Stimulated activated naive B cell treated with anti-CD40 and anti-IgM and Interleukin-4, amounts not matched to agents 10 μg/mL and 1 μg/mL and 100 μg/mL, for 72 hours (primary cell): ENCODE data around the gene PSD2.
"Not testable (repeated sequence)": the region's sequence is repeated elsewhere in the genome, so short reads cannot be mapped to it uniquely, and the experiment has no call there.

Source experiments
- ATAC-seq, 2 donors: fragments of 150-1000 bp; cut with Tn5 transposase; replicated peaks; 2 replicates each; pipeline ENCODE4 v1.10.0; 2021; ENCODE audit warnings: moderate library complexity in 1 of 2
- DNase-seq: peaks from one replicate; pipeline ENCODE4 v3.0.0; 2021
- H3K27ac Mint-ChIP-seq: one replicate; pipeline ENCODE4 v1.8.0; 2022; ENCODE audit warnings: mild to moderate bottlenecking, mixed read lengths
- H3K27me3 Mint-ChIP-seq, 2 donors: one replicate each; pipeline ENCODE4 v1.8.0; 2022; ENCODE audit warnings: mixed read lengths in 2 of 2
- H3K36me3 Mint-ChIP-seq, 2 donors: one replicate each; pipeline ENCODE4 v1.8.0; 2022; ENCODE audit warnings: mixed read lengths in 2 of 2, mild to moderate bottlenecking in 1 of 2
- H3K4me1 Mint-ChIP-seq, 2 donors: one replicate each; pipeline ENCODE4 v1.8.0; 2022; ENCODE audit warnings: mixed read lengths in 2 of 2, mild to moderate bottlenecking in 1 of 2
- H3K4me3 Mint-ChIP-seq, 2 donors: one replicate each; pipeline ENCODE4 v1.8.0; 2022; ENCODE audit warnings: mild to moderate bottlenecking in 2 of 2, mixed read lengths in 2 of 2, moderate library complexity in 1 of 2
- H3K9me3 Mint-ChIP-seq, 2 donors: one replicate each; pipeline ENCODE4 v1.8.0; 2022; ENCODE audit warnings: mixed read lengths in 2 of 2, mild to moderate bottlenecking in 1 of 2

PSD2 gene

DNA sequence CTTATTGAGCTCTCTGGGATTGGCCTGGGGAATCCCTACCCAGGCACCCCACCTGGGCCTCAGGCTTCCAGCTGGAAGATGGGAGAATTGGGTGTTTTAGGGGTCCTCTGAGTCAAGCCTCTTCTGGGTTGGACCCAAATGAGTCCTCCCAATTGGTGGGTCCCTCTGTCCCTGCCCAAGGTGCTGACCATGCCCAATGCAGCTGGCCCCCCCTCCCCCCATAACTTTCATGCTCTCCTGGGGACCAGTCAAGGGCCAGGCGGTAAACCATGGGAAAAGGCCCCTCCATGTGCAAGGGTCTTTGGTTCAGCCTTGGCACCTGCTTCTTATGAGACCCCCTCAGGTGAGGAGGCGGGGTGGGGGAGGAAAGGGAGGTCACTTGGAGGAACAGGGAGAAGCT is 3.4 kb upstream of the PSD2 start:
- DNase-seq: no peak

GRCh38 chr5:139792655-139793054 is 3.0 kb upstream of the PSD2 start:
- H3K4me3 Mint-ChIP-seq, ATAC-seq, H3K9me3 Mint-ChIP-seq, H3K36me3 Mint-ChIP-seq, DNase-seq, H3K27ac Mint-ChIP-seq: not testable (repeated sequence)
- peaks cover 40 to 64% of the 10 kb centered on the region in 2 donors for H3K27me3 Mint-ChIP-seq
- H3K4me1 Mint-ChIP-seq: peaks cover 5 to 15% of the 10 kb centered on the region in 2 donors

More for the DNA sequence above, 3.4 kb upstream of the PSD2 start:
- Mint-ChIP-seq H3K27me3 (peaks cover 36 to 59% of the 10 kb centered on the region in 2 donors), H3K27ac (no peak overlapping the region), H3K36me3 (no peaks in the 10 kb centered on the region), H3K4me1 (peaks cover 5 to 18% of the 10 kb centered on the region in 2 donors), H3K9me3 (no peaks in the 10 kb centered on the region), H3K4me3 (no peak overlapping the region)
- no peak for ATAC-seq

GRCh38 chr5:139794067-139794846 is 1.4 kb upstream of the PSD2 start:
- no peaks in the 10 kb centered on the region for H3K36me3 Mint-ChIP-seq
- H3K4me3 Mint-ChIP-seq: no peak overlapping the region
- no peak for ATAC-seq
- H3K9me3 Mint-ChIP-seq: no peaks in the 10 kb centered on the region
- H3K4me1 Mint-ChIP-seq: peaks cover 5 to 11% of the 10 kb centered on the region in 2 donors
- H3K27ac Mint-ChIP-seq: no peak overlapping the region
- DNase-seq: no peak
- H3K27me3 Mint-ChIP-seq: peaks cover 52 to 74% of the 10 kb centered on the region in 2 donors

- H3K27me3 Mint-ChIP-seq: peaks cover 71 to 89% of the 10 kb centered on the region in 2 donors
- peaks cover 5 to 11% of the 10 kb centered on the region in 2 donors for H3K4me1 Mint-ChIP-seq
- DNase-seq: no peak
- H3K36me3 Mint-ChIP-seq: no peaks in the 10 kb centered on the region
- no peaks in the 10 kb centered on the region for H3K9me3 Mint-ChIP-seq
- ATAC-seq: no peak
- H3K4me3 Mint-ChIP-seq: peak overlapping the region; percentile 31 to 62
- no peak overlapping the region for H3K27ac Mint-ChIP-seq
These were observed 626 bp downstream of the PSD2 start for GRCh38 chr5:139796061-139796806.

DNA sequence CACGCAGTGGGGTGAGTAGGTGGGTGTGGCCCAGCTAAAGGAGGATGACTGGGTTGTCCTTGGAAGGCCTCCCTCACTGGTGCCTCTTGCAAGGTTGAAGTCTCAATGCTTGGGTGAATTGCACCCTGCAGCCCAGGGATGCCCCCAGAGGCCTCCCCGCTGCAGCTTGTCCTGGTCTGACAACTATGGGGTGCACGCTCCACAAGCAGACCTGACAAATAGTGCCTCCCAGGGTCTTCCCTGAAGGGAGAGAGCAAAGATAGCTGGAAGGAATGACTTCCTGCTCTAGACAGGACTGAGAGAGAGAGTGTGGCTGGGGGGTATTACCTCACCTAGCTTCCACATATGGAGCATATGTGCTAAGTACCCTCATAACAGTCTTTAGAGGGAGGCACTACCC is 1.7 kb downstream of the PSD2 start:
- H3K4me3 Mint-ChIP-seq: no peak overlapping the region
- no peak for ATAC-seq
- H3K27ac Mint-ChIP-seq: no peak overlapping the region
- peaks cover 5 to 11% of the 10 kb centered on the region in 2 donors for H3K4me1 Mint-ChIP-seq
- no peaks in the 10 kb centered on the region for H3K9me3 Mint-ChIP-seq
- no peak for DNase-seq
- H3K36me3 Mint-ChIP-seq: no peaks in the 10 kb centered on the region
- H3K27me3 Mint-ChIP-seq: peaks cover 77 to 93% of the 10 kb centered on the region in 2 donors

DNA sequence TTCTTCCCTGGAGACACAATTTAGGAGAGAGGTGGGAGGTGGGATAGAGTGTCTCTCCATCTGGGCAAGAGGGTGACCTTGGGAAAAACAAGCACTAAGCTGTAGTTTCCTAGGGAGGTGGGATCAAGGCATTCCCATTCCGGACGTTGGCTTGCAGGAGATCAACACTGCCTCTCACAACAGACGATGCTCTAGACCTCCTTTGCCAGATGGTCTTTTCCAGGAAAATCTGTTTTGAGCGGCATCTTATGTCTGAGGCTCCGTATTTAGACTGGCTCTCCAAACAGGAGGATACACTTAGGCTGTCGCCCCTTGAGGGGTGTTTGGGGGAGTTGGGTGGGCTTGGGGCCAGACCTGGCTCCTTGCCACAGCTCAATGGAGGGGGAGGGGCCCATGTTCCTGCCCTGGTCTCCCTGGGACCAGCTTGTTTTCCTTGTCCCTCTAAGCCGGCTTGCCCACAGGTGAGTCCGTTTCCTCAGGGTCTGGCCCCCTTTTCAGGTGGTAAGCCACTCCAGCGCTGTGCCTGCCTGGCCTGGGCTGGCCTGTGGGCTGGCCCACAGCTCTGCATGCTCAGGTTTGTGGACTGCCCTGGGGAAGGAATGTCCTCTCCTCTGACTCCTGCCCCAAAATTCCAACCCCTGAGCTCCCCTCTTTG is 2.4 kb downstream of the PSD2 start:
- Mint-ChIP-seq H3K4me1 (peaks cover 5 to 11% of the 10 kb centered on the region in 2 donors), H3K36me3 (no peaks in the 10 kb centered on the region), H3K4me3 (no peak overlapping the region), H3K27ac (no peak overlapping the region), H3K27me3 (peaks cover 76 to 87% of the 10 kb centered on the region in 2 donors), H3K9me3 (no peaks in the 10 kb centered on the region)
- no peak for ATAC-seq
- DNase-seq: no peak

GRCh38 chr5:139798883-139799282 is 3.3 kb downstream of the PSD2 start:
- H3K27me3 Mint-ChIP-seq: peaks cover 73 to 85% of the 10 kb centered on the region in 2 donors
- H3K27ac Mint-ChIP-seq: no peak overlapping the region
- H3K9me3 Mint-ChIP-seq: no peaks in the 10 kb centered on the region
- ATAC-seq (no peak), DNase-seq (no peak)
- H3K4me1 Mint-ChIP-seq: peaks cover 5 to 11% of the 10 kb centered on the region in 2 donors
- H3K4me3 Mint-ChIP-seq: no peak overlapping the region
- H3K36me3 Mint-ChIP-seq: no peaks in the 10 kb centered on the region

DNA sequence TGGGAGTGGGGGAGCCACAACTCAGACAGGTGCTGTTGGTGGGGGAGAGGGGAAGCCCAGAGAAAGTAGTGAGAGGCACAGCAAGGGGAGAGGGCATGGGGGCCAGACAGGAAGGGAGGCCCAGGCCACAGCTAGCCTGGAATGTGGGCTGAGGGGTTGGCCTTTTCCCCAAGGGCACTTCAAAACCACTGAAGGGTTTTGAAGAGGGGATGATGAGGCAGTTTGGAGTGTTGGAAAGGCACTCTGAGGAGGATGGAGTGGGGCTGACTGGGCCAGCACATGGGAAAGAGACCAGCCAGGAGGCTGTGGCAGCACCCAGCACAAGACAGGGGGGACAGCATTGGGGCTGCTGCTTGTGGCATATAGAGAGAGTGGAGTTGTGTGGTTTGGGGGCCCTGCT is 3.8 kb downstream of the PSD2 start:
- no peak overlapping the region for H3K27ac Mint-ChIP-seq
- H3K4me1 Mint-ChIP-seq: peaks cover 5 to 11% of the 10 kb centered on the region in 2 donors
- H3K27me3 Mint-ChIP-seq: peaks cover 71 to 84% of the 10 kb centered on the region in 2 donors
- DNase-seq (no peak), ATAC-seq (no peak)
- no peaks in the 10 kb centered on the region for H3K9me3 Mint-ChIP-seq
- no peak overlapping the region for H3K4me3 Mint-ChIP-seq
- no peaks in the 10 kb centered on the region for H3K36me3 Mint-ChIP-seq

GRCh38 chr5:139803978-139804377 is 8.4 kb downstream of the PSD2 start:
- H3K4me1 Mint-ChIP-seq: no peaks in the 10 kb centered on the region
- H3K9me3 Mint-ChIP-seq: no peaks in the 10 kb centered on the region
- ATAC-seq (no peak), DNase-seq (no peak)
- H3K4me3 Mint-ChIP-seq: no peak overlapping the region
- H3K36me3 Mint-ChIP-seq: no peaks in the 10 kb centered on the region
- H3K27ac Mint-ChIP-seq: no peak overlapping the region
- H3K27me3 Mint-ChIP-seq: peaks cover 55 to 74% of the 10 kb centered on the region in 2 donors

- Mint-ChIP-seq H3K9me3 (no peaks in the 10 kb centered on the region), H3K4me1 (no peaks in the 10 kb centered on the region), H3K27ac (no peak overlapping the region), H3K4me3 (no peak overlapping the region), H3K27me3 (peaks cover 48 to 71% of the 10 kb centered on the region in 2 donors), H3K36me3 (no peaks in the 10 kb centered on the region)
- no peak for DNase-seq
- no peak for ATAC-seq
These were observed 9.3 kb downstream of the PSD2 start for GRCh38 chr5:139804800-139805397.

GRCh38 chr5:139805545-139805944 is 9.9 kb downstream of the PSD2 start:
- DNase-seq (no peak), ATAC-seq (no peak)
- Mint-ChIP-seq H3K27ac (no peak overlapping the region), H3K4me3 (no peak overlapping the region), H3K27me3 (peaks cover 48 to 71% of the 10 kb centered on the region in 2 donors), H3K9me3 (no peaks in the 10 kb centered on the region), H3K4me1 (no peaks in the 10 kb centered on the region), H3K36me3 (no peaks in the 10 kb centered on the region)

DNA sequence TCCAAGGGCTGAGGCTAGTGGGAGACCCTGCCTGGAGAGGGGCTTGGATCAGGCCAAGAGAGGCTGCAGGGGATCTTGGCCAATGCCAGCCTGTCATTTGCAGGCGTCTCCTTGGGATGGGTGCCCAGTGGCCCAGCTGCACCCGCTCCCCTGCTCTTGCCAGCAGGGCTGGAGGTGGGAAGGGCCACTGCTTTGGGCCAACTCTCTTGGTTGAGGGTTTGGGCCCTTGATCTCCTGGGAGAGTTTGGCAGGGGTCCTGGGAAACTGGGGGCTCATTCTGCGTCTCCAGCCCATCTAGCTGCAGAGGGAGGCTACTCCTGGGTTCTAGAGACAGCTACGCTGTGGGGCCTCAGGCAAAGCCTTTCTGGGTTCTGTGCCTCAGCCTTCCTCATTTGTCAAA is 10.5 kb downstream of the PSD2 start:
- no peak overlapping the region for H3K4me3 Mint-ChIP-seq
- H3K27ac Mint-ChIP-seq: no peak overlapping the region
- no peaks in the 10 kb centered on the region for H3K9me3 Mint-ChIP-seq
- DNase-seq: no peak
- no peaks in the 10 kb centered on the region for H3K4me1 Mint-ChIP-seq
- H3K36me3 Mint-ChIP-seq: no peaks in the 10 kb centered on the region
- H3K27me3 Mint-ChIP-seq: peaks cover 43 to 66% of the 10 kb centered on the region in 2 donors
- no peak for ATAC-seq

DNA sequence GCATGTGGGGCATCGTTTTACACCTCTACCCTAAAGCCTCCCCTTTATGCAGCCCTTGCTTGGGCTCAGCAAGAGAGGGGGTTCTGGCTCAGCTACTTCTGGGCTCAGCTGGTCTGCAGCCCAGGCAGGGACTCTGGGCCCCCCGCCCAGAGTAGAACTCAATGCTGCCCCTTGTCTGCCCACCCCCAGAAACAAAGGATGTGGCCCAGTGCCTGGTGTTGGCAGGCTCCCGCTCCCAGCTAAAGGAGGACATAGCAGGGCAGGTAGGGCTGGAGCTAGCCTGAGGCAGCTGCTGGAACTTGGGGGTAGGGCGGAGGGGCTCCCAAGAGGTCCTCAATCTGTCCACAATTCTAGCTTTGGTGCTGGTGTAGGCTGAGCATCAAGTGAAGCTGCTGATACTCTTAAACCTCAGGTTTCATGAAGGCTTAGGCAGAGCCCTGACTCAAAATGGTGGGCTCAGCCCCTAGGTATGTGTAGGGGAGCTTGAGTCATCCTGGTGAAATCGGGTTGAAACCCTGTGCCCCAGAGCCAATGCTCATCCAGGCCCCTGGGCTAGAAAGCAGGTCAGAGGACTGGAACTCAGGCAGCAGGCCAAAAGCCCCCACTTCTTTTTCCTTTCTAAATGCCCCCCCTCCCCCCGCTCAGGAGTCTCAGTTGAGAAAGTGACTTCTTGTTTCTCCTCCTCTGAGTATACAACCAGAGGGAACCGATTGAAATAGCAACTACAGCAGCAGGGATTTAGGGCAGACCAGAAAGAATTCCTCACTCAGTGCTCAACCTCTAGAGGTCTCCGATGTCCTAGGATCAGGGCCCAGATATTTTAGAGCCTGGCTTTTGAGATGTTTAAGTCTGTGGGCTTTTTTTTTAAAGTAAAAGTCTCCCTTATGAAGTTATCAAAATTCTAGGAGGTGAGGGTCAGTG is 11.4 kb downstream of the PSD2 start:
- no peak overlapping the region for H3K4me3 Mint-ChIP-seq
- H3K36me3 Mint-ChIP-seq: no peaks in the 10 kb centered on the region
- peaks cover 39 to 62% of the 10 kb centered on the region in 2 donors for H3K27me3 Mint-ChIP-seq
- H3K9me3 Mint-ChIP-seq: no peaks in the 10 kb centered on the region
- no peak for ATAC-seq
- no peak for DNase-seq
- H3K4me1 Mint-ChIP-seq: no peaks in the 10 kb centered on the region
- no peak overlapping the region for H3K27ac Mint-ChIP-seq
